DMS 273 (cell line): ENCODE data around the gene NDNF.

ENCODE experiments used
- DNase-seq: peaks from one replicate; lab custom pipeline; 2025; ENCODE audit not compliant: unreplicated experiment; lab: John Stamatoyannopoulos, UW

The NDNF gene

DNA sequence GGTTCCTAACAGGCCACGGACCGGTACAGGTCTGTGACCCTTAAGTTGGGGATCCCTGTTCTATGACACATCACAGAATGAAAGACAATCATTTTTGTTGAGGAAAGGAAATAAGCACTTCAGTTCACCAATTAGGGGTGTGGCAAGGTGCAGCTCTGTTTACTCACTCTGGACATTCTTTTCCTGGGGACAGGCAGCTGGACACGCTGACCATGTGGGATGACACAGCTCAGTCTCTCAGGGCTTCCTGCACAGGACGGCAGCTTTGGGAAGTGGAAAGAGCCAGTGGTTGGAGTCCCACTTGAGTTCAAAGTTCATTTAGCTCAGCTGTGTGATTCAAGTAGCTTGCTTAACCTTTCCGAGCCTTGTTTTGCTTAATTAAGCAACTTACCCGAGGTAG lies 55.7 kb downstream of the NDNF start:
- DNase-seq, result no peak

DNA sequence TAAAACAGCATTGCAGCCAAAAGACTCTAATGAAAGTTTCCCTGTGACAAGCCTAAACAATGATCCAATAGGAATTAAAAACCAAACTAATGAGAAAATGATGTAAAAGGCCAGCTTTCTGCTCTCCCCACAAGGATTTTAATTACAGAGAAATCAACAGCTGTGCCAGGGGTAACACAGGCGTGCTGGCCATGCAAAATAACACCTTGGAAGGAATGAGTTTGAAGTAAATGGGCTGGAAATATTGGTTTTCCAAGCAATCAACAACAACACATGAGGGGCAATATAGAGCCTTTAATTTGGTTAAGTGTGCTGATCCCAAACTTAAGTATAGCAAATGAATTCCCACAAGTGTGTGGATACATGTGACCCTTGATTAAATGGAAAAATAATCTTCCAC lies 56.9 kb downstream of the NDNF start:
- no peak for DNase-seq

DNA sequence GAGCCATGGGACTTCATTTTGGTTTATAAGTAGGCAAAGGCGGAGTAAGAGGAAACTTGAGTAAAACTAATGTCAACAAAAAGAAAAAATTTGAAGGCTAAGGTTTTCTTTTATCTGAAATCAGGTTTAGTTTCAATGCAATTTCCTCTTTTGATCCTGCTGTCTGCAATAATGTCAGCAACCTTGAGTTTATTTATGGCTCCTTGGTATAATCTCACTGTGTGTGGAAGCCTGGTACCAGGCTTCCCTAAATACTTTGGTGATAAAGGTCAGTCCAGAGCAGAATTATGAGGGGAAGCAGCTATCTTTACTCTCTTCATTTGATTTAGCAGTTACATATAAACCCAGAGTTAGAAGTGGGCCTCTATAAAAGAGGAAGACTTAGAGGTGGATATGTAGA lies 57.8 kb downstream of the NDNF start:
- no peak for DNase-seq

DNA sequence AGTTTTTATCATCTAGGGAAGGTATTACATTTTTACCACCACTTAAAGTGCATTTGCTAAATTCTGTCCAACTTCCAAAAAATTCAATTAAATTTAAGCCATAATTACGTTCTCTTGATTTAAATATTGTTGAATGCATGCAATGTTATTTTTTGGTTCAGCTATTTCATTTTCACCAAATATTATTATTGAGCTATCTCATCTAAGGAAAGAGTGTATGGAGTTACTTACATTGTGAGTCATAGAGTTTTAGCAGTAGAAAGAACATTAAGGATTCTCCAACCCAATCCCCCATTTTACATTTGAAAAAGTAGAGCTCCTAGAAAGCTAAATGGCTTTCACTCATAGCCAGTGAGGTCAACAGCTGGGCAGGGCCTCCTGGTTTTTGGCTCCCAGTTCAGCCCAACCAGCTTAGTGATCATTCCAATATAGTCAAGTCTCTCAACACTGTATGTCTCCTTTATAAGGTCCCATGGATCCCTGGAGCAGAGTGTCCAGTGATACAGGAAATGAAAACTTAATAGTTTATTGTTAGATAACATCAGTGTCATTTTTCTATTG lies 60.5 kb downstream of the NDNF start:
- DNase-seq, result no peak

DNA sequence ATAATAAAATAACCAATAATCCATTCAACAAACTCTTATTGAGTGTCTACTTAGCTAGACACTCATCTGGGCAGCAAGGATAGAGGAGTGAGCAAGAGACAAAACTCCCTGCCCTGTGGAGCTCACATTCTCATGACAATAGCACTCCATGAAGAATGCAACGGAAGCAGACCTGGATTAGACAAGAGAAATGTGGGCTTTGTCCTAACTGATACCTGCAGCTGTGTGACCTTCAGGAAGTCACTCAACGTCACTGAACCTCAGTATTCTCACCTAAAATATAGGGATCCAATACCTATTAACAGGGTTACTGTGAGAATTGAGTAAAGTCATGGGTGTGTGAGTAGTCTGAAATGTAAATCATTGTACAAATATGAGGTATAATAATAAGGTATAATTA lies 61.2 kb downstream of the NDNF start:
- no peak for DNase-seq

DNA sequence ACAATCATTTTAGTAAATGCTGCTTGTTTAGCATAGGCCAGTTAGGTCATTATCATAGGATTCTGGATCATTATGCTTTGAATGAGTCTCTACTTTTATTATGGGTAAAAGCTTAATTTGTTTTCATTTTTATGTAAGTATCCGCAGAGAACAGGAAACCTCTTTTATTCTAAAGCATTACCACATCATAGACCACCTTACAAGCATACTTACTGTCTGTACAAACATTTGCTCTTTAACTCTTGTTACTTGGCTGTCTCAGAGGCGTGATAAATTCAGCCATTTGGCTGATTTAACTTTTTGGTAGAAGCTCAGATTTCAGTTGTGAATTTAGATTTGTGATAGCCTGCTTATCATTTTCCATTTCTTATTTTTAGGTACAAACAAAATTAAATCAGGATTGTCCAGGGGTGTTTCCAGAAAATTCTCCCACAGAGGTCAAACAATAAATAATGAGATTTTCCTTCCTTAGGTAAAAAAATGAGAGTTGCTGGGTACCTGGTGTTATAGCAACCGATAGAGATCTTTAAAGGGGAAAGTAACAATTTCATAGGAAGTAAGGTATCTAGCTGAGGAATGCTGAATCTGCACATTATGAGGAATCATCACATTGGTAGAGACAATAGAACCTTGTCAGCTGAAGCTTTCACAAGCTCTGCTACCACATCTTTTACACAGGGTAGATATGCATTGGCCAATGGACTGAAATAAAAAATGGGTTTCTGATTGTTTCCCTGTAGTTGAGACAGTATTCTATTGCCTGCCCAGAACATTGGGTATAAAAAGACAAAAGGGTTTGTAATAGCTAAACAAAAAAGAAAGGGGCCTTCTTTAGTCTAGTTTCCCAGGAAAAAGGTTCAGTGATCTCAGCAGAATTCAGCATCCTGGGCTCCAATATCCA lies 62.5 kb downstream of the NDNF start:
- no peak for DNase-seq

DNA sequence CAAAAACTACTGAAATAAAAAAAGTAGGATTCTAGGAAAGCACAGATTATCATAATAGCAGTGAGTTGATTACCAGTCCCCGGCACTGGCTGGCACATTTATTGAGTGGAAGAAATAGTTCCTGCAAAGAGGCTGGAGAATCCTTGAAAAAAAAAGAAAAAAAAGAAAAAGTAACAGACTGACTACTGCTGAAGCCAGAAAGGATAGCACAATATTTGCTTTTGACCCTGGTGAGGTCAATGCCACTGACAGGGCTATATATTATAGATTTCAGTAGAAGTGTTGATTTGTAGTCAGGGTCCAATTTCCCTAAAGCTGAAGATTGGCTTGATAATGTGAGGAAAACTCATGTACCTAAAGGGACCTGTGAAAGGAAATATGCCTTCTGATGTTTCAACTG lies 64.7 kb downstream of the NDNF start:
- no peak for DNase-seq

DNA sequence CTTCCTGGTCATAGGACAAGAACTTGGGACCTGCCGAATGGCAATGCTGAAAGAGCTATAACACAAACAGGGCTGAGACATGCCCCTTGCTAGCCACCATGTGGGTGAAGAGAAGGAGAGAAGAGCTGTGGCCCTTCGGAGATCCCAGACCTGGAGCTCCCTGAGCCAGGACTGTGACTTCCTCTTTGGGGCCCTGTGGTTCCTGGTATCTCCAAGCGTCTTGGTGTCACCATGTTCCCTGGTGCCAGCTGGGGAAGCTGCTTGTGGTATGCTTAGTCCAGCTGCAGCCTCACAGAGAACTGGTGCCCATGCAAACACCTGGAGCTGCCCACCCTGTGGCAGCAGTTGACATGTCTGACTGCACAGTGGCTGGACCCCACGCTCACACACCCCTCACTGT lies 68.5 kb downstream of the NDNF start:
- DNase-seq, result no peak

DNA sequence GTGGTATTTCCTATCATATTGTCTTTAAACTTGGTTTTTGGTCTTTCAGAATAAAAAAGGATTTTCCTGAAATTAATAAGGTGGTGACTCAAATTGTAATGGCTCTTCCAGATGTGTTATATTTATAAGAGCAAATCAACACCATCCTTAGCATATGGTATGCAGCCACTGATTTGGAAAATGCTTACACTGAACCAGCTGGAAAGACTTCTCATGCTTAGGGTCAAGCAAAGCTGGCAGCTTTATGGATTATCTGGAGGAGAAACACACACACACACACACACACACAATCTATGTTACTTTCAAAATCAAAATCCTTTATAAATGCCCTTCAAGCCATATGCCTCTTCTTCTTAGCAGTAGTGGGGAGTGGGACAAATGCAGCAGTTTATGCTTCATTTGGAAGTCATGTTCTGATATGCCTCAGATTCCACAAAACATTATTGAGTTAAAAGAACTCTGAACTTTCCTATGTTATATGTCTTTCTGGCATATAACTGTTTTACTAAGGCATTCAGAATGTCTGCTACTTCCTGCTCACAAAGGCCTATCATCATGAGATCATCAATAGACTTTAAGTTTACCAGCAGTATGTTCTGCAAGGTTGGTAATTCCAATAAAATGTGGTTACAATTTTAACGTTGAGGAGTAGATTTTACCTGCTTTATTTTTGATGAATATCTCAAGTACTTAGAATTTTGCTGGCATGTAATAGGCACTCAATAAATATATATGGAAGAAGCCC lies 76.9 kb downstream of the NDNF start:
- no peak for DNase-seq

DNA sequence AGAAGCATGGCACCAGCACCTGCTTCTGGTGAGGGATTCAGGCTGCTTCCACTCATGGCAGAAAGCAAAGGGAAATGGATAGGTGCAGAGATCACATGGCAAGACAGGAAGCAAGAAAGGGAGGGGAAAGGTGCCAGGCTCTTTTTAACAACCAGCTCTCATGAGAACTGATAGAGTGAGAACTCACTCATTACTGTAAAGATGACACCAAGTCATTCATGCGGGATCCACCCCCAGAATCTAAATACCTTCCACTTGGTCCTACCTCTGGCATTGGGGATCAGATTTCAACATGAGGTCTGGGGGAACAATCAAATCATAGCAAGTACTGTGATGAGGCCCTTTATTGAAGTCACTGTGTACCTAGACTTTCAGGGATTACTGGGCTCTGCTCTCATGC lies 77.8 kb downstream of the NDNF start:
- no peak for DNase-seq

DNA sequence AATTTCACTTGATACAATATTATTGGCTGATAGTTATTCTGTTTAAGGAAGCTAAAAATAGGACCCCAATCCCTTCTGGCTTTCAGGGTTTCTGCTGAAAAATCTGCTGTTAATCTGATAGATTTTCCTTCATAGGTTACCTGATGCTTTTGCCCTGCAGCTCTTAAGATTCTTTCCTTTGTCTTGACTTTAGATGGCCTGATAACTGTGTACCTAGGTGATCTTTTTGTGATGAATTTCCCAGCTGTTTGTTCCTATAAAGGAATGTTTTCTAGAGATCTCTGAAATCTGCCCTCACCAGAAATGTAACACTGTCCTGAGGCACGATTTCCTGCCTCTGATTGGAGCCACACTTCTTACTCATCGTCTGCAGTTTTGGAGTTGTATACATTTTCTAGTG lies 80.5 kb downstream of the NDNF start:
- DNase-seq, result no peak

DNA sequence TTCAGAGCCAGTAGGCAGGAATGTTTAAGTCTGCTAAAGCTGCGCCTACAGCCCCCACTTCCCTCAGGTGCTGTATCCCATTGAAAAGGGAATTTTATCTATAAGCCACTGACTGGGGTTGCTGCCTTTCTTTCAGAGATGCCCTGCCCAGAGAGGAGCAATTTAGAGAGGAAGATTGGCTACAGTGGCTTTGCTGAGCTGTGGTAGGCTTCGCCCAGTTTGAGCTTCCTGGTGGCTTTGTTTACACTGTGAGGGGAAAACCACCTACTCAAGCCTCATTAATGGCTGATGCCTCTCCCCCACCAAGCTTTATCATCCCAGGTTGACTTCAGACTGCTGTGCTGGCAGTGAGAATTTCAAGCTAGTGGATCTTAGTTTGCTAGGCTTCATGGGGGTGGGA lies 82.1 kb downstream of the NDNF start:
- DNase-seq, result no peak
